ENCODE results near the gene TFEB. TPM values are rescaled to one million over a fixed set of nuclear protein-coding genes. Genes with fewer than 3 reads are reported as not detected.
A peak's percentile ranks its signal among the peaks of the same experiment; 100 is the strongest.

The TFEB gene
- polyA plus RNA-seq, 12 donors: 3.7 to 27.9 (median 6.0) TPM; not detected in 1

DNA sequence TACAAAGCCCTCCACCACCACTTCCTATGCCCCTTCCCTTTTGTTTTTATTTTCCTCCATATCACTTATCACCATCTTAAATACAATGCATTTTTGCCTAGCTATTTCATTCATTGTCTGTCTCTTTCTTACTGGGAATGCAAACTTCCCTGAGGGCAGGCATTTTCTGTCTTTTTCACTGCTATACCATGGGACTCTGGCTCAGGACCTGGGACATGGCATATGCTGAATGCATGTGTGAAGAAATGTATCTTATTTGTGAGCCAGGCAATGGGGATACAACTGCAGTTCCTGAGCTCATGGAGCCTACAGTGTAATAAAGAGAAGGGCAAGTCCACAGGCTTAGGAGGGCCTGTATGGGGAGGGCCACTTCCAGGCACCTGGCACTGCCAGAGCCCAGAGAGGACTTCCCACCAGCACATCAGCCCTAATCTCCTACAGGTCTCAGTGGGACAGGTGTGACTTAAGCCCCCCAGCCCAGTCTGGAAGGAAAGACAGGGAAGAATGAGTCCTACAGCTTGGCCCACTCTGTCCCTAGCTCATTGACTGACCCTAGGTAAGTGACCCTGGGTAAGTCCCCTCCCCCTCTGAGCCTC, 43.2 kb downstream of the TFEB start:
- DNase-seq: no peak

GRCh38 chr6:41691426-41692079, 43.9 kb downstream of the TFEB start:
- no peak for DNase-seq

DNA sequence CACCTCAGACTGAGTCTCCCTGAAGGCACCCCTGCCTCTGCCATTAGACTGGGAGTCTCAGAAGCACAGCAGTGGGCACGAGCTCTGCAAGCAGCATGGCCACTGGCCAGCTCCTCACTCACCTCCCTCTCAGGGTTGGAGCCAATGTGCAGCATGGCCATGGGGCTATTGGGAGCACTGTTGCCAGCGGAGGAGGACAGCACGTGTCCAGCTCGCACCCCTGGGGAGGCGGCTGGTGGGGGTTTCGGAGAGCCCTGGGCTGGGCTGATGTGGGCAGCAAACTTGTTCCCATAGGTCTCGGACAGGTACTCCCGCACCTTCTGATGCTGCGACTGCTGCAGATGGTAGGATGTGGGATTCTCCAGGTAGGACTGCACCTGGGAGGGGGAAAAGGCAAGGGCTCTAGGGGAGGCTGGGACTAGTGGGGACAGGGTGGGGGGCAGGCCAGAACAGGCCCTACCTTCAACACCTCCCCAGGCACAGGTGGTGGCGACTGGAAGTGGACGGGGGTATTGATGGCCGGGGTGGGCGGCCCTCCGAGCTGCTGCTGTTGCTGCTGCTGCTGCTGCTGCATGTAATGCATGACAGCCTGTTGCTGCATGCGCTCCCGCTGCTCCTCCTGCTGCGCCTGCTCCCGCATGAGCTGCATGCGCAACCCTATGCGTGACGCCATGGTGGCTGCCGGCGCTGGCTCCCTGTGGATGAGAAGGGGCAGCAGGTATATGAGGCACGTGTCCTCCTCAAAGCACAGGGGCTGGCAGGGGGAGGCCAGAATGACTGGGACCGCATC, 44.7 kb downstream of the TFEB start:
- DNase-seq: no peak

DNA sequence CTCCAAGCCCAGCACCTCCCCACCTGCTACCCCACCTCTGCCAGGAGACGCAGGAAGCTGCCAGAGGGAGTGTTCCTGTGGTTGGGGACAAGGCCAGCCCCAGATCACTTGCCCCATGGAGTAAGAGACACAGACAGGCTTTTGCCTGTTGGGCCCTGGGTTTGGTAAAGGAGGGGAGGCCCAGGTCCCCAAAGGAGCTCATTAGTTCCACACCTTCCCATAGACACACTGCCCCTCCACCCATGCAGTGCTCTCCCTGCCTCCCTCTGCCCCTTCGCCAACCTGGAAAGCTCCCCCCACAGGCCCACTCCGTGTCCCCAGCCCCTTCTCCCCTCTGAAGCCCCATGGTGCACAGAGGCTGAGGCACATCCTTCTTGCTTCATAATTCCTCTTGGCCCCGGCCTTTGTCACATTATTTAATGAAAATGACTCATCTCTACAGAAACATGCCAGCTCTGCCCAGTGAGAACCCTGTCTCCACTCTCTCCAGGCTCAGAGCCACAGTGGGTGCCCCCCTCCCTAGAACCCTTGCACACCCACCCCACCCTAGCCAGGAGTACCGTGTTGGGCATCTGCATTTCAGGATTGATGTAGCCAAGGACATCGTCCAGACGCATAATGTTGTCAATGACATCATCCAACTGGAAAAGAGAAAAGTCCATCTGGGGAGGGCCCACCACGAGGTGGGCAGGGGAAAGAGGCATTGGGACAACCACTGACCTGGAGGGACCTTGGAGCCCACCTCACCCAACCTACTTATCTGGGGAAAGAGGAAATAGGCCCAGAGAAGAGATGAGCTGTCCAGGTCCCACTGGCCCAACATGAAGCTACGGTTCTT, 46.0 kb downstream of the TFEB start:
- no peak for DNase-seq

GRCh38 chr6:41688256-41688965, 47.0 kb downstream of the TFEB start:
- no peak for DNase-seq

DNA sequence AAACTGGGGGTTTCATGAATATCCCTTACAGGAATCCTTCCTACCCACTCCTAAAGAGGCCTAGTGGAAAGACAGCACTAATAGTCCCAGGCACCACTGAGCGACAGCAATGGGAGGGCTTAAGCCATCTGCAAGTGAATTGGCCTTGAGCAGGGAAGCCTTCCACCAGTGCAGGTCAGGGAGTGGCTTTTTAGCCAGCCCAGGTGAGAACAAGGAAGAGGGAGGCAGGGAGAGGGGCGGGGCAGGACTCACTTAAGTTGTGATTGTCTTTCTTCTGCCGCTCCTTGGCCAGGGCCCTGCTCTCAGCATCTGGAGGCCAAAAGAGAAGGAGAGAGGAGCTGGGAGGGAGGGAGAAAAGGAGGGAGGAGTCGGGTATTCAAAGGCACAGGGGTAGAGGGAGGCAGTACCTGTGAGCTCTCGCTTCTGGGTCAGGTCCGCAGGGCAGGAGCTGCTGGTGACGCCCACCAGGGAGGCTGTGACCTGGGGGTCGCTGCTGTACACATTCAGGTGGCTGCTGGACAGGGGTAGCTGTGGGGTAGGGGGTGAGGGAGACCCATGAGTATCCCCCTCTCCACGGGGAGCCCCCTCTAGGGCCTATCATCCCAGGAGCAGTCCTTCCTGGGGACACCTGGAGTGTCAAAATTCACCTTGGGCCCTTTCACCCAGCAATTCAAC, 47.8 kb downstream of the TFEB start:
- no peak for DNase-seq

- DNase-seq: no peak
Observed at GRCh38 chr6:41685641-41686380, 49.6 kb downstream of the TFEB start.

- DNase-seq: no peak
Observed at GRCh38 chr6:41684311-41685180, 50.9 kb downstream of the TFEB start.

DNA sequence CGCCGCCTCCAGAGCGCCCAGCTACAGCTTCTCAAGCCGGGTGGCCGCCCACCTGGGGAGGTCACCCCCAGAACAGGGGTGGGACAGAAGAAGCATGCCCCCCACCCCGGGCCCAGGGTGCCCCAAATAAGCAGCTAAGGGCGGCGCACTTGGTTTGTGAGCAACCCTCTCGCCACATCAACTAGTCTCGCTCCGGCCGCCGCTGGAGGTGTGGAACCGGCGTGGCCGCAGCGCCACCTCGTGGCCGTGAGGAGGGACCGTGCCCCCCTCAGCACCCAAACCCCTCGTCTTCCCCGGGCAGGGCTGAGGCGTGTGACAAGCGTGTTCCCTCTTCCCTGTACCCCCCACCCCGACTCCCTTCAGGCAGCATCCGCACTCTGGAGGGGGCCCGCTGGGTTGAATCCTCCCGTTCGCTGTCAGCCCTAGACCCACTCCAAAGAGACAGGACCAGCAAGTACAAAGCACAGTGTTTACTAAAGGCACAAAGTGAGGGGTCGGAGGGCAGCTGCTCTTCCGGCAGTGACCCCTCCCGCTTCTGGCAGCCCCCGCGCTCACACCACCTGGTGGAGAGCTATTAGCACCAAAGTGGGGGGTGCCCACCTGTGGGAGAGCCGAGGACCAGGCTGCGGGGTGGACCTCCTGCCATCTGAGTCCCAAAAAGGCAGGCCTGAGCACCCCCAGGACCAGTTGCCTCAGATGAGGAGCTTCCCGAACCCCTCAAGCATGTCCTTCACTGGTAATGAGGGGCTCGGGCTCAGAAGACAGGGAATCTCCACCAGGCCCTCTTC, 51.7 kb downstream of the TFEB start:
- peak; percentile 86 for DNase-seq

DNA sequence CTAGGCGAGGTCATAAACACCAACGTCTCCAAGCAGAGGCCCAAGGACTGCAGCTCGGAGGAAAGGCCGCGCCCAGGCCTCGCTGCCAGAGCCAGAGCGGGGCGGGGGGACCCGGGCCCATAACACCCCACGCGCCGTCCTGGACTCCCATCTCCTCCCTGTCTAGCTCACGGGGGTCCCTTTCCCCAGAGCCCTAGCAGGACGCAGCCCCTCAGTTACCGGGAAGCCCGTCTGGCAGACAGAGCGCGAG, 52.2 kb downstream of the TFEB start:
- DNase-seq: no peak

GRCh38 chr6:41682497-41683272, 52.7 kb downstream of the TFEB start:
- no peak for DNase-seq

- peak; percentile 89 for DNase-seq
Observed at GRCh38 chr6:41682056-41682477, 53.3 kb downstream of the TFEB start.

DNA sequence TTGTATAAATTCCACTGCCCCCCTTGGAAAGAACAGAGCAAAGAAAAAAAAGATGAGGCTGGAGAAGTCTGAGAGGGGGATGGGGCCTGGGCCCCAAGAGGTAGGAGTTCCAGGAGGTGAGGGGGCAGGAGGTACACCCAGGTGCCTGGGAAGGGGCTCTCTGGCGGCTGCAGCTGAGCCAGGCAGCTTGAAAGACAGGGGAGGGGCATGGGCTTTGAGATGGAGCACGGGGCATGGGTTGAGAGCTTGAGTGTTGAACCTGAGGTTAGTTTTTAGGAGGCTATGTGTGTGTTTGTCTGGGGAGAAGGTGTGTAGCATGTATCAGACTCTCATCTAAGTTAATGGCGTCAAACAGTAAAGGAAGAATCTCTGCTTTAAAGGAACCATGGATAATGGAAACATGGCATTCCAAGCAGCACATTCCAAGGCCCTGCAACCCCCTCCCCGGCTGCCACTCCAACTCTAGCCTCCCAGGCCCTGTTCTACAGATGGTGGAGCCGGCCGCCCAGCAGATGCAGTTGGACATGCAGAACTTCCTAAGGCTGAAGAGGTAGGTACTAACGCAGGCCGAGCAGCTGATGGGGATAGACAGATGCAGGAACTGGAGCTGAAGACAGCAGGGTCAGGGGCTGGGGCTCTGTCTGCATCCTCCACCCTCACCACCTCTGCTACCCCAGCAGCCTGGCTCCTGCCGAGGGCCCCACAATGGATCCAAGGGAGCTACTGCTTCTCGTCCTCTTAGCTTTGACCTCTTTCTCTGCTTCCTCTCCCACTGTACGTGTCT, 55.0 kb downstream of the TFEB start:
- no peak for DNase-seq

- no peak for DNase-seq
Observed at GRCh38 chr6:41679696-41680095, 55.7 kb downstream of the TFEB start.

GRCh38 chr6:41678511-41679084, 56.8 kb downstream of the TFEB start:
- DNase-seq: no peak

- no peak for DNase-seq
Observed at GRCh38 chr6:41677124-41677921, 58.1 kb downstream of the TFEB start.
